Erythroblast (primary cell): ENCODE measurements around the gene TMOD3.

Experiments used
- GATA1 ChIP-seq: IDR thresholded peaks from 2 replicates; pipeline ENCODE4 v1.6.1; 2011; ENCODE audit warnings: low read depth, mild to moderate bottlenecking, control low read depth, low read length, moderate library complexity
- POLR2A ChIP-seq: IDR thresholded peaks from 2 replicates; pipeline ENCODE4 v1.6.1; 2011; ENCODE audit warnings: mild to moderate bottlenecking, low read length

GRCh38 chr15:51889486-51889885 lies 60.0 kb downstream of the TMOD3 start:
- TF ChIP-seq GATA1 (no peak), POLR2A (no peak)
